ENCODE data around the gene USP49. TPM values are rescaled to one million over a fixed set of nuclear protein-coding genes. Genes with fewer than 3 reads are reported as not detected.

USP49 gene
- total RNA-seq, 3 donors from 2014 or later: 3.4 to 4.9 (median 4.7) TPM

GRCh38 chr6:41771058-41771983, 123.9 kb downstream of the USP49 start:
- Histone ChIP-seq H3K27me3 (no peaks in the 10 kb centered on the region), H3K9me3 (no peaks in the 10 kb centered on the region), H3K36me3 (peaks cover 11% of the 10 kb centered on the region), H3K4me3 (no peak overlapping the region), H3K27ac (no peak overlapping the region), H3K4me1 (peaks cover 0 to 3% of the 10 kb centered on the region in 2 donors)
- no peak for TF ChIP-seq POLR2A (IDR thresholded peaks at IDR 0.05)
- TF ChIP-seq, protein P1, sequence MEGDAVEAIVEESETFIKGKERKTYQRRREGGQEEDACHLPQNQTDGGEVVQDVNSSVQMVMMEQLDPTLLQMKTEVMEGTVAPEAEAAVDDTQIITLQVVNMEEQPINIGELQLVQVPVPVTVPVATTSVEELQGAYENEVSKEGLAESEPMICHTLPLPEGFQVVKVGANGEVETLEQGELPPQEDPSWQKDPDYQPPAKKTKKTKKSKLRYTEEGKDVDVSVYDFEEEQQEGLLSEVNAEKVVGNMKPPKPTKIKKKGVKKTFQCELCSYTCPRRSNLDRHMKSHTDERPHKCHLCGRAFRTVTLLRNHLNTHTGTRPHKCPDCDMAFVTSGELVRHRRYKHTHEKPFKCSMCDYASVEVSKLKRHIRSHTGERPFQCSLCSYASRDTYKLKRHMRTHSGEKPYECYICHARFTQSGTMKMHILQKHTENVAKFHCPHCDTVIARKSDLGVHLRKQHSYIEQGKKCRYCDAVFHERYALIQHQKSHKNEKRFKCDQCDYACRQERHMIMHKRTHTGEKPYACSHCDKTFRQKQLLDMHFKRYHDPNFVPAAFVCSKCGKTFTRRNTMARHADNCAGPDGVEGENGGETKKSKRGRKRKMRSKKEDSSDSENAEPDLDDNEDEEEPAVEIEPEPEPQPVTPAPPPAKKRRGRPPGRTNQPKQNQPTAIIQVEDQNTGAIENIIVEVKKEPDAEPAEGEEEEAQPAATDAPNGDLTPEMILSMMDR (IDR thresholded peaks at IDR 0.05): no peak
- TF ChIP-seq POLR2AphosphoS5 (IDR thresholded peaks at IDR 0.05): no peak
- no peak for DNase-seq (ENCODE audit: low spot score in 2 of 2)
- intact Hi-C loops (cut with DNase I; ENCODE audit: low total_unique reads): no loop called here

DNA sequence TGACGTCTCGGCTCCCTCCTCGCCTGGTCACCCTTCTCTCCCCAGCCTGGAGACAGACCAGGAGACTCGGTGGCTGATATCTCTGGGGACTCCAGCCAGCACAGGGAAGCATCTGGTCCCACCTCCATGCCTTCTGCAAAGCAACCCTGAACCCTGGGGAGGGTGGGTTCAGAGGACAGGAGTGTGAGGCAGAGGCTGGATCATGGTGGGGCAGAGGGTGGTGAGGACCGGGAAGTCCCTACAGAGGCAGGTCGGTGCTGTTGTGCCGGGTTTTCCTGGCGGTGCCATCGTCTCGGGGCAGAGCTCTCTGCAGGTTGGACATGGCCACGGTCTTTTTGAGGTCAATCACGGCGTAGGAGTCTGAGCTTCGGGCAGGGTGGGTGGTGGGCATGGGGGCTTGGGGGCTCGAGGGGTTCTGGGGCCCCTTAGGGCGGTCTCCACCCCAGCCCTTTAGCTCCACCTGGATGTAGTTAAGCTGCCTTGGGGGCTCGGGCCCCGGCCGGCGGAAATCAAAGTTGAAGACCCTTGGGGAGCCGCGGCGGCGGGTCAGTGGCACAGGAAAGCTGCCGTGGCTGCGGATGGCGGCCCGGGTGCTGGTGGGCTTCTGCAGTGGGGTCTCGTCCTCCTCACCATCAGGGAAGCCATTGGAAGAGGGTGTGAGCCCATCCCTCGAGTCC, 124.7 kb downstream of the USP49 start:
- intact Hi-C loops (cut with DNase I; ENCODE audit: low total_unique reads): no loop called here
- no peak overlapping the region for H3K4me3 ChIP-seq
- DNase-seq (ENCODE audit: low spot score in 2 of 2): no peak
- H3K9me3 ChIP-seq: no peaks in the 10 kb centered on the region
- H3K4me1 ChIP-seq: peaks cover 0 to 3% of the 10 kb centered on the region in 2 donors
- no peak overlapping the region for H3K27ac ChIP-seq
- TF ChIP-seq POLR2AphosphoS5 (IDR thresholded peaks at IDR 0.05): no peak
- TF ChIP-seq POLR2A (IDR thresholded peaks at IDR 0.05): no peak
- TF ChIP-seq, protein P1 (IDR thresholded peaks at IDR 0.05): no peak
- peaks cover 11% of the 10 kb centered on the region for H3K36me3 ChIP-seq
- no peaks in the 10 kb centered on the region for H3K27me3 ChIP-seq

- Histone ChIP-seq H3K9me3 (no peaks in the 10 kb centered on the region), H3K27me3 (no peaks in the 10 kb centered on the region), H3K27ac (no peak overlapping the region), H3K4me3 (no peak overlapping the region), H3K36me3 (peaks cover 7% of the 10 kb centered on the region), H3K4me1 (peaks cover 0 to 3% of the 10 kb centered on the region in 2 donors)
- no peak for DNase-seq (ENCODE audit: low spot score in 2 of 2)
- no peak for TF ChIP-seq POLR2AphosphoS5 (IDR thresholded peaks at IDR 0.05)
- TF ChIP-seq POLR2A (IDR thresholded peaks at IDR 0.05): no peak
- TF ChIP-seq, protein P1 (IDR thresholded peaks at IDR 0.05): no peak
- intact Hi-C loops (cut with DNase I; ENCODE audit: low total_unique reads): no loop called here
Observed at GRCh38 chr6:41769376-41769775, 125.8 kb downstream of the USP49 start.

DNA sequence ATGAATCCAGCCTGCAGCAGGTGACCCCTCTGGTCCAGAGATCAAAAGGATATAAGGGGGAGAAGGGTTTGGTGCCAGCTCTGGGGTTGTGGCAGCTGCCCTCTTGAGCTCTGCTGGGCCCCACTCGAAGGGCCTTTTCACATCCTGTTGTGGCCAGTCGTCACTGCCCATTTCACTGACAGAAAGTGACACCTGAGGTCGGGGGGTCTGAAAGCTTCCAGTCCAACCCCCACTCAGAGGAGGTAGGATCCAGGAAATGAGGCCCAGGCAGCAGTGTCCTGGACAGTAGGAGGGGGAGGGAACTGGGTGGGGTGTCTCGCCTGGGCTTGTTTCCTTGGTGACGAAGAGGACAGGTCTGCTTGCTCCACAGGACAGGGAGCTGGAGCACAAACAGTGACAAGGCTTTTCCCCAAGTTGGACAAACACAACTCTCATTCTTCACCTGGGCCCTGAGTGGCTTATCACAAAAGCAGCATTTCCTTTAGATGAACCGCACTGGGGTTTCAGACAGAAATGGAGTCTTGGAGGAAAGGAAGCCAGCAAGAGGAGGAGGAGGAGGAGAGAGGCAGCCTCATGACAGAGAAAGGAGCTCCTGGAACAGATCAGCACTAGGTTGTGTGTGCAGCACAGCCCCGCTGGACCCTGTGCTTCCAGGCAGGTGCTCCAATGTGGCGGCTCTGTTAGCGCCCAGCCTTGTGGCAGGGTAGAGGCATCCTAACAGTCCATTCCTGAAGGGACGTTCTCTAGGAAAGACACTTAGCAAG, 126.4 kb downstream of the USP49 start:
- Histone ChIP-seq H3K27me3 (no peaks in the 10 kb centered on the region), H3K4me1 (peaks cover 0 to 3% of the 10 kb centered on the region in 2 donors), H3K9me3 (no peaks in the 10 kb centered on the region), H3K4me3 (no peak overlapping the region), H3K27ac (peak overlapping the region in 1 of 2 donors; percentile 7), H3K36me3 (peaks cover 5% of the 10 kb centered on the region)
- intact Hi-C loops (cut with DNase I; ENCODE audit: low total_unique reads): no loop called here
- TF ChIP-seq POLR2AphosphoS5 (IDR thresholded peaks at IDR 0.05) (no peak), POLR2A (IDR thresholded peaks at IDR 0.05) (no peak)
- TF ChIP-seq, protein P1 (IDR thresholded peaks at IDR 0.05): no peak
- DNase-seq (ENCODE audit: low spot score in 2 of 2): no peak
